Liver (tissue), 9 donors: ENCODE results near the gene ARMS2. TPM values are rescaled to one million over a fixed set of nuclear protein-coding genes. Genes with fewer than 3 reads are reported as not detected.

Experiments used
- DNase-seq: peaks from one replicate; pipeline ENCODE4 v3.0.0-alpha.2; 2017; ENCODE audit warnings: low spot score
- H3K27ac ChIP-seq, 2 donors: one replicate each; pipeline ENCODE4 v1.7.0; 2013; ENCODE audit warnings: inconsistent platforms in 2 of 2, low read length in 2 of 2, control low read depth in 1 of 2, low read depth in 1 of 2, mild to moderate bottlenecking in 1 of 2
- H3K27me3 ChIP-seq, 4 donors: one replicate each; pipeline versions ENCODE4 v1.6.1 to v1.7.0; 2013; ENCODE audit warnings: low read length in 3 of 4, inconsistent platforms in 1 of 4, mild to moderate bottlenecking in 1 of 4, moderate library complexity in 1 of 4; ENCODE audit not compliant: control insufficient read depth in 4 of 4, insufficient read depth in 4 of 4
- H3K36me3 ChIP-seq, 4 donors: one replicate each; pipeline versions ENCODE4 v1.6.1 to v1.7.0; 2013; ENCODE audit warnings: low read length in 3 of 4, mild to moderate bottlenecking in 3 of 4, low read depth in 1 of 4, moderate library complexity in 1 of 4; ENCODE audit not compliant: control insufficient read depth in 4 of 4, insufficient read depth in 3 of 4
- H3K4me1 ChIP-seq, 4 donors: one replicate each; pipeline versions ENCODE4 v1.6.1 to v1.7.0; 2013; ENCODE audit warnings: low read length in 3 of 4, mild to moderate bottlenecking in 3 of 4, moderate library complexity in 1 of 4; ENCODE audit not compliant: control insufficient read depth in 4 of 4, insufficient read depth in 4 of 4
- H3K4me3 ChIP-seq, 3 donors: one replicate each; pipeline versions ENCODE4 v1.6.1 to v1.7.0; 2013; ENCODE audit warnings: low read length in 3 of 3, control low read depth in 1 of 3, low read depth in 1 of 3, mild to moderate bottlenecking in 1 of 3
- H3K9ac ChIP-seq, 2 donors: one replicate each; pipeline ENCODE4 v1.7.0; 2013; ENCODE audit warnings: low read length in 2 of 2, mild to moderate bottlenecking in 2 of 2, moderate library complexity in 2 of 2, control low read depth in 1 of 2, low read depth in 1 of 2
- H3K9me3 ChIP-seq, 4 donors: one replicate each; pipeline versions ENCODE4 v1.6.1 to v1.7.0; 2013; ENCODE audit warnings: low read length in 3 of 4; ENCODE audit not compliant: control insufficient read depth in 4 of 4
- EGR1 ChIP-seq, 2 donors: IDR thresholded peaks; 2 replicates each; pipeline ENCODE4 v1.6.1; 2016 to 2018; ENCODE audit warnings: antibody characterized with exemption in 2 of 2, low read depth in 2 of 2
- FOXA1 ChIP-seq: IDR thresholded peaks from 2 replicates; pipeline ENCODE4 v1.6.1; 2016; ENCODE audit warnings: antibody characterized with exemption
- FOXA2 ChIP-seq: IDR thresholded peaks from 2 replicates; pipeline ENCODE4 v1.6.1; 2016; ENCODE audit warnings: antibody characterized with exemption
- GABPA ChIP-seq, 2 donors: IDR thresholded peaks in 1 of 2; conservative IDR thresholded peaks in 1 of 2; 2 replicates each; pipeline ENCODE4 v1.6.1; 2016; ENCODE audit warnings: antibody characterized with exemption in 2 of 2, mild to moderate bottlenecking in 1 of 2, moderate library complexity in 1 of 2
- HNF4A ChIP-seq, 2 donors: conservative IDR thresholded peaks; 2 replicates each; pipeline ENCODE4 v1.6.1; 2016; ENCODE audit warnings: antibody characterized with exemption in 2 of 2, mild to moderate bottlenecking in 2 of 2
- HNF4G ChIP-seq: IDR thresholded peaks from 2 replicates; pipeline ENCODE4 v1.6.1; 2016; ENCODE audit warnings: antibody characterized with exemption
- JUND ChIP-seq, 2 donors: IDR thresholded peaks; 2 replicates each; pipeline ENCODE4 v1.6.1; 2016; ENCODE audit warnings: antibody characterized with exemption in 2 of 2
- NR2F2 ChIP-seq: IDR thresholded peaks from 2 replicates; pipeline ENCODE4 v1.6.1; 2016; ENCODE audit warnings: antibody characterized with exemption
- RAD21 ChIP-seq, 2 donors: IDR thresholded peaks; 2 replicates each; pipeline ENCODE4 v1.6.1; 2016; ENCODE audit warnings: antibody characterized with exemption in 2 of 2, mild to moderate bottlenecking in 2 of 2
- RXRA ChIP-seq, 2 donors: IDR thresholded peaks; 2 replicates each; pipeline ENCODE4 v1.6.1; 2017 to 2018; ENCODE audit warnings: antibody characterized with exemption in 2 of 2, mild to moderate bottlenecking in 1 of 2
- SP1 ChIP-seq: IDR thresholded peaks from 2 replicates; pipeline ENCODE4 v1.6.1; 2018; ENCODE audit warnings: antibody characterized with exemption, mild to moderate bottlenecking
- TAF1 ChIP-seq: conservative IDR thresholded peaks from 2 replicates; pipeline ENCODE4 v1.6.1; 2016; ENCODE audit warnings: antibody characterized with exemption, mild to moderate bottlenecking
- YY1 ChIP-seq: IDR thresholded peaks from 2 replicates; pipeline ENCODE4 v1.6.1; 2016; ENCODE audit warnings: antibody characterized with exemption, mild to moderate bottlenecking
- WGBS: extraction: QIAGEN DNeasy Blood & Tissue Kit; methylation state at CpG from one replicate; pipeline ENCODE4 v1.1.7; 2013; 5-methylcytosine and 5-hydroxymethylcytosine counted together
- polyA plus RNA-seq, 2 donors: library from polyadenylated mRNA; stranded (reverse) in 1 of 2; unstranded in 1 of 2; fragments of 200-250 nt in 1 of 2; fragments of >200 nt in 1 of 2; fragmentation: Nextera tagmentation in 1 of 2; extraction: Ambion mirVana in 1 of 2; gene quantifications; one replicate each; pipeline versions ENCODE4 v1.2.1 to v1.2.3, GENCODE V29; 2013 to 2015
- total RNA-seq, 2 donors: library from RNA; depleted of rRNA; stranded (reverse); fragments of >200 nt; gene quantifications; one replicate each; pipeline ENCODE4 v1.2.3, GENCODE V29; 2014
- TF ChIP-seq, protein P1 (sequence below): IDR thresholded peaks from 2 replicates; pipeline ENCODE4 v1.6.1; 2016; ENCODE audit warnings: antibody characterized with exemption
- TF ChIP-seq, protein P2 (sequence below): fragments of 150-350 bp; IDR thresholded peaks from 2 replicates; pipeline ENCODE4 v1.5.1; 2017; ENCODE audit warnings: improper control_type of control experiment, low read depth, low read length; ENCODE audit not compliant: missing input control
- TF ChIP-seq, protein P3 (sequence below): IDR thresholded peaks from 2 replicates; pipeline ENCODE4 v1.6.1; 2016; ENCODE audit warnings: antibody characterized with exemption
- TF ChIP-seq, protein P4 (sequence below): IDR thresholded peaks from 2 replicates; pipeline ENCODE4 v1.6.1; 2016; ENCODE audit warnings: antibody characterized with exemption, mild to moderate bottlenecking
- TF ChIP-seq, protein P5 (sequence below): IDR thresholded peaks from 2 replicates; pipeline ENCODE4 v1.6.1; 2016; ENCODE audit warnings: antibody characterized with exemption
- donor health status: healthy.
- donor health status: healthy.
- donor health status: healthy.
- donor health status: healthy.
- donor health status: healthy.

Gene ARMS2
- total and polyA plus RNA-seq, 4 donors = 0.17 TPM; not detected in 3

DNA sequence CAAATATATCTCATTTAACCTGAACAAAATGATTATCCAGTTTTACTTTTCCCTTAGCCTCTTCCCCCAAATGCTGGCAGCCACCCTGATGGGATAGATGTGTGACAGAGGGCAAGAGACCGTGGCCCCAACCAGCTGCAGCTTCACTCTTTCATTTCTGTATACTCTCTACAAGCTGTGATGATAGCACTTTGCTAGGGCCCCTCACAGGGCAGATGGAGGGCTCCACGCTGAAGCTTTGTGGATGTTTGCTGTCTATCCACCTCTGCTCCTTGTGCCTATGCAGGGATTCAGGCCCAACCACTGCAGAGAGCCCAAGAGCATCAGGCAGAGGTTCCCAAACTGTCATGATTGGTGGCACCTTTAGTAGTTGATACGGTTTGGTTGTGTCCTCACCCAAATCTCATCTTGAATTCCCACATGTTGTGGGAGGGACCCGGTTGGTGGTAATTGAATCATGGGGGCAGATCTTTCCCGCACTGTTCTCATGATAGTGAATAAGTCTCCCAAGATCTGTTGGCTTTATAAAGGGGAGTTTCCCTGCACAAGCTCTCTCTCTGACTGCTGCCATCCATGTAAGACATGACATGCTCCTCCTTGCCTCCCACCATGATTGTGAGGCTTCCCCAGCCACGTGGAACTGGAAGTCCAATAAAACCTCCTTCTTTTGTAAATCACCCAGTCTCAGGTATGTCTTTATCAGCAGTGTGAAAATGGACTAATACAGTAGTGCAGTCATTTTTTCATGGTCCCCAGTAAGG, 27.0 kb downstream of the ARMS2 start:
- Histone ChIP-seq H3K9ac (no peak overlapping the region), H3K9me3 (no peaks in the 10 kb centered on the region), H3K27me3 (no peaks in the 10 kb centered on the region), H3K4me3 (no peak overlapping the region), H3K27ac (no peak overlapping the region), H3K36me3 (no peaks in the 10 kb centered on the region), H3K4me1 (no peaks in the 10 kb centered on the region)
- no peak for DNase-seq
- TF ChIP-seq TAF1 (no peak), HNF4A (conservative IDR thresholded peaks at IDR 0.05) (no peak), RAD21 (IDR thresholded peaks at IDR 0.05) (no peak), EGR1 (IDR thresholded peaks at IDR 0.05; ENCODE audit: low read depth in 2 of 2) (no peak), FOXA2 (no peak), JUND (IDR thresholded peaks at IDR 0.05) (no peak), NR2F2 (no peak), RXRA (IDR thresholded peaks at IDR 0.05) (no peak), FOXA1 (no peak), GABPA (IDR thresholded peaks at IDR 0.05 in 1 of 2, conservative IDR thresholded peaks at IDR 0.05 in 1 of 2) (no peak), YY1 (no peak), HNF4G (no peak), SP1 (no peak)
- TF ChIP-seq, protein P1, sequence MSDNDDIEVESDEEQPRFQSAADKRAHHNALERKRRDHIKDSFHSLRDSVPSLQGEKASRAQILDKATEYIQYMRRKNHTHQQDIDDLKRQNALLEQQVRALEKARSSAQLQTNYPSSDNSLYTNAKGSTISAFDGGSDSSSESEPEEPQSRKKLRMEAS = no peak
- TF ChIP-seq, protein P2, sequence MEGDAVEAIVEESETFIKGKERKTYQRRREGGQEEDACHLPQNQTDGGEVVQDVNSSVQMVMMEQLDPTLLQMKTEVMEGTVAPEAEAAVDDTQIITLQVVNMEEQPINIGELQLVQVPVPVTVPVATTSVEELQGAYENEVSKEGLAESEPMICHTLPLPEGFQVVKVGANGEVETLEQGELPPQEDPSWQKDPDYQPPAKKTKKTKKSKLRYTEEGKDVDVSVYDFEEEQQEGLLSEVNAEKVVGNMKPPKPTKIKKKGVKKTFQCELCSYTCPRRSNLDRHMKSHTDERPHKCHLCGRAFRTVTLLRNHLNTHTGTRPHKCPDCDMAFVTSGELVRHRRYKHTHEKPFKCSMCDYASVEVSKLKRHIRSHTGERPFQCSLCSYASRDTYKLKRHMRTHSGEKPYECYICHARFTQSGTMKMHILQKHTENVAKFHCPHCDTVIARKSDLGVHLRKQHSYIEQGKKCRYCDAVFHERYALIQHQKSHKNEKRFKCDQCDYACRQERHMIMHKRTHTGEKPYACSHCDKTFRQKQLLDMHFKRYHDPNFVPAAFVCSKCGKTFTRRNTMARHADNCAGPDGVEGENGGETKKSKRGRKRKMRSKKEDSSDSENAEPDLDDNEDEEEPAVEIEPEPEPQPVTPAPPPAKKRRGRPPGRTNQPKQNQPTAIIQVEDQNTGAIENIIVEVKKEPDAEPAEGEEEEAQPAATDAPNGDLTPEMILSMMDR = no peak
- TF ChIP-seq, protein P3, sequence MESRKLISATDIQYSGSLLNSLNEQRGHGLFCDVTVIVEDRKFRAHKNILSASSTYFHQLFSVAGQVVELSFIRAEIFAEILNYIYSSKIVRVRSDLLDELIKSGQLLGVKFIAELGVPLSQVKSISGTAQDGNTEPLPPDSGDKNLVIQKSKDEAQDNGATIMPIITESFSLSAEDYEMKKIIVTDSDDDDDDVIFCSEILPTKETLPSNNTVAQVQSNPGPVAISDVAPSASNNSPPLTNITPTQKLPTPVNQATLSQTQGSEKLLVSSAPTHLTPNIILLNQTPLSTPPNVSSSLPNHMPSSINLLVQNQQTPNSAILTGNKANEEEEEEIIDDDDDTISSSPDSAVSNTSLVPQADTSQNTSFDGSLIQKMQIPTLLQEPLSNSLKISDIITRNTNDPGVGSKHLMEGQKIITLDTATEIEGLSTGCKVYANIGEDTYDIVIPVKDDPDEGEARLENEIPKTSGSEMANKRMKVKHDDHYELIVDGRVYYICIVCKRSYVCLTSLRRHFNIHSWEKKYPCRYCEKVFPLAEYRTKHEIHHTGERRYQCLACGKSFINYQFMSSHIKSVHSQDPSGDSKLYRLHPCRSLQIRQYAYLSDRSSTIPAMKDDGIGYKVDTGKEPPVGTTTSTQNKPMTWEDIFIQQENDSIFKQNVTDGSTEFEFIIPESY = no peak
- TF ChIP-seq, protein P4, sequence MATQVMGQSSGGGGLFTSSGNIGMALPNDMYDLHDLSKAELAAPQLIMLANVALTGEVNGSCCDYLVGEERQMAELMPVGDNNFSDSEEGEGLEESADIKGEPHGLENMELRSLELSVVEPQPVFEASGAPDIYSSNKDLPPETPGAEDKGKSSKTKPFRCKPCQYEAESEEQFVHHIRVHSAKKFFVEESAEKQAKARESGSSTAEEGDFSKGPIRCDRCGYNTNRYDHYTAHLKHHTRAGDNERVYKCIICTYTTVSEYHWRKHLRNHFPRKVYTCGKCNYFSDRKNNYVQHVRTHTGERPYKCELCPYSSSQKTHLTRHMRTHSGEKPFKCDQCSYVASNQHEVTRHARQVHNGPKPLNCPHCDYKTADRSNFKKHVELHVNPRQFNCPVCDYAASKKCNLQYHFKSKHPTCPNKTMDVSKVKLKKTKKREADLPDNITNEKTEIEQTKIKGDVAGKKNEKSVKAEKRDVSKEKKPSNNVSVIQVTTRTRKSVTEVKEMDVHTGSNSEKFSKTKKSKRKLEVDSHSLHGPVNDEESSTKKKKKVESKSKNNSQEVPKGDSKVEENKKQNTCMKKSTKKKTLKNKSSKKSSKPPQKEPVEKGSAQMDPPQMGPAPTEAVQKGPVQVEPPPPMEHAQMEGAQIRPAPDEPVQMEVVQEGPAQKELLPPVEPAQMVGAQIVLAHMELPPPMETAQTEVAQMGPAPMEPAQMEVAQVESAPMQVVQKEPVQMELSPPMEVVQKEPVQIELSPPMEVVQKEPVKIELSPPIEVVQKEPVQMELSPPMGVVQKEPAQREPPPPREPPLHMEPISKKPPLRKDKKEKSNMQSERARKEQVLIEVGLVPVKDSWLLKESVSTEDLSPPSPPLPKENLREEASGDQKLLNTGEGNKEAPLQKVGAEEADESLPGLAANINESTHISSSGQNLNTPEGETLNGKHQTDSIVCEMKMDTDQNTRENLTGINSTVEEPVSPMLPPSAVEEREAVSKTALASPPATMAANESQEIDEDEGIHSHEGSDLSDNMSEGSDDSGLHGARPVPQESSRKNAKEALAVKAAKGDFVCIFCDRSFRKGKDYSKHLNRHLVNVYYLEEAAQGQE = no peak
- TF ChIP-seq, protein P5, sequence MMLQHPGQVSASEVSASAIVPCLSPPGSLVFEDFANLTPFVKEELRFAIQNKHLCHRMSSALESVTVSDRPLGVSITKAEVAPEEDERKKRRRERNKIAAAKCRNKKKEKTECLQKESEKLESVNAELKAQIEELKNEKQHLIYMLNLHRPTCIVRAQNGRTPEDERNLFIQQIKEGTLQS = no peak
- 91% methylated on average over 6 of the region's 6 CpGs for WGBS
